ENCODE measurements around the gene LLGL1. TPM values are rescaled to one million over a fixed set of nuclear protein-coding genes. Genes with fewer than 3 reads are reported as not detected.

Gene LLGL1
- total RNA-seq, 1 donor from 2014 or later, result 15.1 TPM

DNA sequence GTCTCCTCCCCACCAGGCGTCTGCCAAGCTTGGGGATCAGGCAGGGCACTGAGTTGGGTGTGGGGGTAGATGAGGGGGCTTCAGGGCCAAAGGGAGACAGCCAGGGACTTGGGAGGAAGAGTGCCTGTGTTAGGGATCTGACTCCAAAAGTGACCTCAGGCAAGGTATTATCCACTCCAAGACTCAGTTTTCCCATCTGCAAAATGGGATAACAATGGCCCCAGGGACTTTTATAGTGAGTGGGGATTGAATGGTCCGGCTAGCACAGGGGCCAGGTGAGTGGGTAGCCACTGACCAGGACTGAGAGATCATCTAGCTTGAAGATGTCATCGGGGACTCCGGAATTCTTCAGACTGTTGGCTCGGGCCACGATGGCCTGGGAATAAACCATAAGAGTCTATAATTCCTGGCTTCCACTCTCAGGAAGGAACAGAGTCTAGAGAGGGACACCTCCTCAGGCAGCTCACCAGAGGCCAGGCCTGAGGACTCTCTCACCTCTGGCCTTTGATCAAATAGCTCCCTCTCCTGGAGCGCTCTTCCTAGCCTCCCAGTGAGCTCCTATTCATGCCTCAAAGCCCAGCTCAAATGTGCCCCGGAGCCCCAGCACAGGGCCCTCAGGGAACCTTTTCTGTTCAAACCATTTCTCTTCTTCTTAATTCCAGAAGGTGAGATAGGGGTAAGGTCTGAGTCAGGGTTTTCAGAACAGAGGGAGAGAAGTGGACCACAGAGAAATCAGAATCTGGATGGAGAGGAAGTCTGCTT lies 29.6 kb downstream of the LLGL1 start:
- Histone ChIP-seq H3K9me3 (ENCODE audit: control insufficient read depth in 3 of 3, low read length in 3 of 3) (no peaks in the 10 kb centered on the region), H3K4me1 (ENCODE audit: control insufficient read depth in 3 of 3, insufficient read depth in 3 of 3, low read length in 3 of 3) (peaks cover 36 to 46% (median 43%) of the 10 kb centered on the region in 3 donors), H3K27ac (ENCODE audit: low read depth, low read length) (no peak overlapping the region), H3K27me3 (ENCODE audit: control insufficient read depth in 3 of 3, insufficient read depth in 3 of 3, low read length in 3 of 3) (no peaks in the 10 kb centered on the region), H3K36me3 (ENCODE audit: control insufficient read depth in 3 of 3, insufficient read depth in 3 of 3, low read length in 3 of 3) (peaks cover 63 to 68% (median 67%) of the 10 kb centered on the region in 3 donors), H3K4me3 (ENCODE audit: low read length in 3 of 3) (no peak overlapping the region), H3K9ac (ENCODE audit: low read depth in 1 of 3, low read length in 3 of 3) (no peak overlapping the region)

- Histone ChIP-seq H3K9ac (ENCODE audit: low read depth in 1 of 3, low read length in 3 of 3) (peak overlapping the region; percentile 50 to 97 (median 54)), H3K4me1 (ENCODE audit: control insufficient read depth in 3 of 3, insufficient read depth in 3 of 3, low read length in 3 of 3) (peaks cover 40 to 53% (median 47%) of the 10 kb centered on the region in 3 donors), H3K27ac (ENCODE audit: low read depth, low read length) (peak overlapping the region; percentile 98), H3K27me3 (ENCODE audit: control insufficient read depth in 3 of 3, insufficient read depth in 3 of 3, low read length in 3 of 3) (no peaks in the 10 kb centered on the region), H3K36me3 (ENCODE audit: control insufficient read depth in 3 of 3, insufficient read depth in 3 of 3, low read length in 3 of 3) (peaks cover 50 to 55% (median 55%) of the 10 kb centered on the region in 3 donors), H3K4me3 (ENCODE audit: low read length in 3 of 3) (peak overlapping the region in 2 of 3 donors; percentile 63 to 82), H3K9me3 (ENCODE audit: control insufficient read depth in 3 of 3, low read length in 3 of 3) (no peaks in the 10 kb centered on the region)
These were observed 30.9 kb downstream of the LLGL1 start for GRCh38 chr17:18256351-18256750.

GRCh38 chr17:18256776-18257175 lies 31.3 kb downstream of the LLGL1 start:
- peak overlapping the region; percentile 63 to 95 (median 82) for H3K4me3 ChIP-seq (ENCODE audit: low read length in 3 of 3)
- peaks cover 46 to 52% (median 50%) of the 10 kb centered on the region in 3 donors for H3K36me3 ChIP-seq (ENCODE audit: control insufficient read depth in 3 of 3, insufficient read depth in 3 of 3, low read length in 3 of 3)

DNA sequence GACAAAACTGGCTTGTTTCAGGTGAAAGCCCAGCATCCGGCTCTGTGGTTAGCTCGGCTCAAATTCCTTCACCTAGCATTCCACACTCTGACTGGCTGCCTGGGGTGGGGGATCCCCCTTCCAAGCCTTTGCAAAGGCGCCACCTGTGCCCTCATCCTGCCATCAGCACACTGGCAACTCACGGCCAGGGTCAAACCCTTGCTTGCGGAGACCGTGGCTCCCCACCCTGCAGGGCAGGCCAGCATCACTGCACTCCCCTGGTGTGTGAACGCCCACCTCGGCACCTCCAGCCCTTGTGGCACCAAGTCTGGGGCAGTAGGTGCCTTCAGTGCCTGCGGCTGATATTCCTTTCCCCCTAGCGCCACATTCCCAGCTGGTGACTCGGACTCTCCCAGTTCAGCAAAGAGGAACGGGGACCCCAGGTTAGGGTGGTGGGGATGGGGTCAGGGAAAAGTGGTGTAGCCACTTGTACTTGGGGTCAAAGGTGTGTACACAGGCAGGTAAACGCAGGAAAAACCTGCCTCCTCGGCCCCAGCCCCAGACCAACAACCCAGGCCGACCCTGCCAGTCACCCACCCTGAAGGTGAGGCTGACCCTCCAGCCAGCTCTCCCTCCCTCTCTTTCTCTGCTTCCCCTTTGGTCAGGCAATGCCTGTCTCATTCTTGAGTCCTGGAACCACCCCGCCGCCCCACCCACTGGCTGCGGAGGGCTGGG lies 32.0 kb downstream of the LLGL1 start:
- Histone ChIP-seq H3K4me1 (ENCODE audit: control insufficient read depth in 3 of 3, insufficient read depth in 3 of 3, low read length in 3 of 3) (peaks cover 50 to 63% (median 57%) of the 10 kb centered on the region in 3 donors), H3K4me3 (ENCODE audit: low read length in 3 of 3) (peak overlapping the region; percentile 82 to 95 (median 94)), H3K36me3 (ENCODE audit: control insufficient read depth in 3 of 3, insufficient read depth in 3 of 3, low read length in 3 of 3) (peaks cover 41 to 50% (median 44%) of the 10 kb centered on the region in 3 donors), H3K9me3 (ENCODE audit: control insufficient read depth in 3 of 3, low read length in 3 of 3) (no peaks in the 10 kb centered on the region), H3K9ac (ENCODE audit: low read depth in 1 of 3, low read length in 3 of 3) (peak overlapping the region; percentile 92 to 97 (median 97)), H3K27me3 (ENCODE audit: control insufficient read depth in 3 of 3, insufficient read depth in 3 of 3, low read length in 3 of 3) (no peaks in the 10 kb centered on the region), H3K27ac (ENCODE audit: low read depth, low read length) (peak overlapping the region; percentile 98)

More at GRCh38 chr17:18256776-18257175, 31.3 kb downstream of the LLGL1 start:
- Histone ChIP-seq H3K27ac (ENCODE audit: low read depth, low read length) (peak overlapping the region; percentile 98), H3K27me3 (ENCODE audit: control insufficient read depth in 3 of 3, insufficient read depth in 3 of 3, low read length in 3 of 3) (no peaks in the 10 kb centered on the region), H3K4me1 (ENCODE audit: control insufficient read depth in 3 of 3, insufficient read depth in 3 of 3, low read length in 3 of 3) (peaks cover 44 to 57% (median 51%) of the 10 kb centered on the region in 3 donors), H3K9ac (ENCODE audit: low read depth in 1 of 3, low read length in 3 of 3) (peak overlapping the region; percentile 54 to 97 (median 97)), H3K9me3 (ENCODE audit: control insufficient read depth in 3 of 3, low read length in 3 of 3) (no peaks in the 10 kb centered on the region)

DNA sequence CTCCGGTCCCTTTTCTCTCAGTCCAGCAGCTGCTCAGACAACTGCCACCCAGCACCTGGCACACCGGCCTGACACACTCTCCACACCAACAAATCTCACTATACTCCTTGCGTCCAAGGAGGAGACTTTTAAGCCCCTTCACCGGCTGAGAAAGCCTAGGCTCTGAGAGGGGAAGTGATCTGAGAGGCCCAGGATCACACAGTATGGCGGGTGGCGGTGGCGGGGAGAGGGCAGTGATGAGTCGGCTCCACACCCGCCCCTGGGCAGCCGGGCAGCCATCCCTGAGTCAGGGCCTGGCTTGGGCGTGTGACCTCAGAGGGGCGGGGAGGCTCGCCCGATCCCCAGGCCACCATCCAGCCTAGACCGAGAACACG lies 32.5 kb downstream of the LLGL1 start:
- H3K9me3 ChIP-seq (ENCODE audit: control insufficient read depth in 3 of 3, low read length in 3 of 3), result no peaks in the 10 kb centered on the region
- H3K9ac ChIP-seq (ENCODE audit: low read depth in 1 of 3, low read length in 3 of 3), result peak overlapping the region; percentile 92 to 97 (median 97)
- peaks cover 39 to 50% (median 41%) of the 10 kb centered on the region in 3 donors for H3K36me3 ChIP-seq (ENCODE audit: control insufficient read depth in 3 of 3, insufficient read depth in 3 of 3, low read length in 3 of 3)
- H3K27me3 ChIP-seq (ENCODE audit: control insufficient read depth in 3 of 3, insufficient read depth in 3 of 3, low read length in 3 of 3), result no peaks in the 10 kb centered on the region
- peak overlapping the region; percentile 98 for H3K27ac ChIP-seq (ENCODE audit: low read depth, low read length)
- peaks cover 56 to 69% (median 63%) of the 10 kb centered on the region in 3 donors for H3K4me1 ChIP-seq (ENCODE audit: control insufficient read depth in 3 of 3, insufficient read depth in 3 of 3, low read length in 3 of 3)
- peak overlapping the region; percentile 82 to 95 (median 94) for H3K4me3 ChIP-seq (ENCODE audit: low read length in 3 of 3)

- peak within 1 kb of the TSS; percentile 92 to 100 (median 97) for H3K9ac ChIP-seq (ENCODE audit: low read depth in 1 of 3, low read length in 3 of 3)
- H3K4me1 ChIP-seq (ENCODE audit: control insufficient read depth in 3 of 3, insufficient read depth in 3 of 3, low read length in 3 of 3), result peaks cover 61 to 69% (median 66%) of the 10 kb centered on the region in 3 donors
- peak within 1 kb of the TSS; percentile 100 for H3K27ac ChIP-seq (ENCODE audit: low read depth, low read length)
- no peaks in the 10 kb centered on the region for H3K9me3 ChIP-seq (ENCODE audit: control insufficient read depth in 3 of 3, low read length in 3 of 3)
- no peaks in the 10 kb centered on the region for H3K27me3 ChIP-seq (ENCODE audit: control insufficient read depth in 3 of 3, insufficient read depth in 3 of 3, low read length in 3 of 3)
- H3K36me3 ChIP-seq (ENCODE audit: control insufficient read depth in 3 of 3, insufficient read depth in 3 of 3, low read length in 3 of 3), result peaks cover 39 to 50% (median 41%) of the 10 kb centered on the region in 3 donors
- H3K4me3 ChIP-seq (ENCODE audit: low read length in 3 of 3), result peak within 1 kb of the TSS; percentile 93 to 95 (median 94)
These were observed 33.1 kb downstream of the LLGL1 start, which contains the start of gene FLII for GRCh38 chr17:18258356-18259038. Gene FLII (minus strand): TSS chr17:18258738. CDS start chr17:18258690, 48 bp downstream.

GRCh38 chr17:18259621-18260331 lies 34.3 kb downstream of the LLGL1 start:
- H3K9me3 ChIP-seq (ENCODE audit: control insufficient read depth in 3 of 3, low read length in 3 of 3), result no peaks in the 10 kb centered on the region
- peaks cover 67 to 77% (median 77%) of the 10 kb centered on the region in 3 donors for H3K4me1 ChIP-seq (ENCODE audit: control insufficient read depth in 3 of 3, insufficient read depth in 3 of 3, low read length in 3 of 3)
- H3K36me3 ChIP-seq (ENCODE audit: control insufficient read depth in 3 of 3, insufficient read depth in 3 of 3, low read length in 3 of 3), result peaks cover 39 to 50% (median 41%) of the 10 kb centered on the region in 3 donors
- peak overlapping the region; percentile 100 for H3K27ac ChIP-seq (ENCODE audit: low read depth, low read length)
- H3K4me3 ChIP-seq (ENCODE audit: low read length in 3 of 3), result peak overlapping the region; percentile 56 to 93 (median 92)
- H3K27me3 ChIP-seq (ENCODE audit: control insufficient read depth in 3 of 3, insufficient read depth in 3 of 3, low read length in 3 of 3), result no peaks in the 10 kb centered on the region
- H3K9ac ChIP-seq (ENCODE audit: low read depth in 1 of 3, low read length in 3 of 3), result peak overlapping the region; percentile 83 to 100 (median 100)

DNA sequence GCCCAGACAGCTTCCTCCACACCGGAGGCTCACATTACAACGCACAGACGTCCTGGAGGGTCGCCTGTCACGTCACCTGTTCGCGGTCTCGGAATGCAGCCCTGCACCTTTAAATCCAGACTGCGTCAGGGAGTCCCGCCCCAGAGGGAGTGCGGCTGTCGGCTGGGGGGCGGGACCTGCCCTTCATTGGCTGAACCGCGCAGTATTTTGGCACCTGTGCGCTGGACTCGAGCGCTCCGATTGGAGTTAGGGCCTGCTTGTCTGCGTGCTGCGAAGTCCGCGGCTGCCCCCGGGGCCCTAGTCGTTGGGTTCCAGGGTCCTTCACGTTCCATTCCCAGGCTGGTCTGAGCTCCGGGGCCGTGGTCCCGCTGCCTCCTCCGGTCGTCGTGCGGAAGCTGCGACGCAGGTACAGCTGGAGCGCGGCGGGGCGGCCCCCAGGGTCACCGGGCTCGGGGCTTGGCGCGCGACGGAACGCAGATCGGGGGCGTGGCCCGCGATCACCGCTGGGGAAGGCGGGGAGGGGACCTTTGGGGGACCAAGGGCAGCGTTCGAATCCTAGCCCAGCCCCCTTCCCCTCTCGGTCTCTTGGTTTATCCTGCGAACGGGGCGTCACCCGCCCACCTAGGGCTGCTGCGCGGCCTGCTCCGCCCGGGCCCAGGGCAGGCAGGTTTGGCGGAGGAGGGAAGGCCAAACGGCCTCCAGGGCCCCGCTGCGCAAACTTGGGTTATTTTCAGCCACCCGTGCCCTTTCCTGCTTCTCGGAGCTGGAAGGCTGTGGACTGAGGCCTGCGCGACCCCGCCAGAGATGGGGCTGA lies 35.1 kb downstream of the LLGL1 start, which contains the start of gene MIEF2:
TSS of gene MIEF2 (plus strand) at position 331 of the 814 bp plus-strand sequence. CDS start 2,059 bp downstream, outside the sequence.
- Histone ChIP-seq H3K27me3 (ENCODE audit: control insufficient read depth in 3 of 3, insufficient read depth in 3 of 3, low read length in 3 of 3) (no peaks in the 10 kb centered on the region), H3K36me3 (ENCODE audit: control insufficient read depth in 3 of 3, insufficient read depth in 3 of 3, low read length in 3 of 3) (peaks cover 39 to 50% (median 41%) of the 10 kb centered on the region in 3 donors), H3K4me3 (ENCODE audit: low read length in 3 of 3) (peak within 1 kb of the TSS; percentile 85 to 93 (median 92)), H3K27ac (ENCODE audit: low read depth, low read length) (peak within 1 kb of the TSS; percentile 100), H3K4me1 (ENCODE audit: control insufficient read depth in 3 of 3, insufficient read depth in 3 of 3, low read length in 3 of 3) (peaks cover 72 to 82% (median 79%) of the 10 kb centered on the region in 3 donors), H3K9me3 (ENCODE audit: control insufficient read depth in 3 of 3, low read length in 3 of 3) (no peaks in the 10 kb centered on the region), H3K9ac (ENCODE audit: low read depth in 1 of 3, low read length in 3 of 3) (peak within 1 kb of the TSS; percentile 98 to 100 (median 100))

Measured in skeletal muscle tissue (tissue), 4 donors.